ENCODE measurements around the gene ADGRA1. TPM values are rescaled to one million over a fixed set of nuclear protein-coding genes. Genes with fewer than 3 reads are reported as not detected.

ADGRA1 gene
- total and polyA plus RNA-seq, 2 donors (not counting 3 experiments of a cell fraction or from before 2014, with no cell fraction given): not detected

- no peak overlapping the region for H2AFZ ChIP-seq (ENCODE audit: low read depth, low read length)
- H3K79me2 ChIP-seq (ENCODE audit: control insufficient read depth, insufficient read depth, low read length): no peaks in the 10 kb centered on the region
- no peak overlapping the region for H3K9ac ChIP-seq (replicated peaks; ENCODE audit: extremely low read depth, insufficient read depth, low read length)
- dilution Hi-C loops (cut with MboI; ENCODE audit: extremely low pct_ligation_motif_present, low sequenced_read_pairs): no loop called here
- no peaks in the 10 kb centered on the region for H3K27me3 ChIP-seq (ENCODE audit: control insufficient read depth in 2 of 2, insufficient read depth in 2 of 2, low read length in 2 of 2)
- H3K4me1 ChIP-seq (ENCODE audit: control insufficient read depth, extremely low read depth, insufficient read depth, low read length): no peaks in the 10 kb centered on the region
- peaks cover 4% of the 10 kb centered on the region for H3K9me3 ChIP-seq (replicated peaks; ENCODE audit: control insufficient read depth, insufficient read depth, low read length)
- POLR2A ChIA-PET: no interaction called here
- H3K27ac ChIP-seq (ENCODE audit: insufficient read depth, low read depth, low read length): no peak overlapping the region
- H3K9me1 ChIP-seq (replicated peaks; ENCODE audit: control insufficient read depth, extremely low read depth, insufficient read depth, low read length): no peaks in the 10 kb centered on the region
- no peak overlapping the region for H3K4me3 ChIP-seq (replicated peaks in 1 of 3; ENCODE audit: insufficient read depth in 1 of 3, low read depth in 1 of 3, low read length in 3 of 3)
- no peaks in the 10 kb centered on the region for H4K20me1 ChIP-seq (replicated peaks; ENCODE audit: control insufficient read depth, extremely low read depth, insufficient read depth, low read length)
- CTCF ChIA-PET: no interaction called here
- H3K4me2 ChIP-seq (ENCODE audit: insufficient read depth, low read length): no peak overlapping the region
- FAIRE-seq (no peak), DNase-seq (ENCODE audit: low read depth, low spot score) (no peak)
- intact Hi-C loops (cut with micrococcal nuclease): no loop called here
- no TSS peak for BruUV-seq (replicated peaks)
- H3K36me3 ChIP-seq (ENCODE audit: control insufficient read depth in 2 of 2, extremely low read depth in 1 of 2, insufficient read depth in 2 of 2, low read length in 2 of 2): no peaks in the 10 kb centered on the region
- no peak for TF ChIP-seq EZH2 (IDR thresholded peaks at IDR 0.05; ENCODE audit: borderline replicate concordance, low read depth, low read length, severe bottlenecking)
- no peak for TF ChIP-seq POLR2AphosphoS5 (IDR thresholded peaks at IDR 0.05; ENCODE audit: insufficient read depth, low read depth, low read length)
- TF ChIP-seq GATA2 (IDR thresholded peaks at IDR 0.05; ENCODE audit: insufficient read depth, insufficient read length, low read depth, low read length): no peak
- TF ChIP-seq MAX (IDR thresholded peaks at IDR 0.05; ENCODE audit: insufficient read depth, insufficient read length): no peak
- no peak for TF ChIP-seq CTCF (IDR thresholded peaks at IDR 0.05; ENCODE audit: extremely low read depth in 1 of 2, insufficient read depth in 1 of 2, low read depth in 1 of 2, low read length in 2 of 2)
- TF ChIP-seq POLR2A (IDR thresholded peaks at IDR 0.05; ENCODE audit: low read depth, low read length): no peak
- TF ChIP-seq JUN (IDR thresholded peaks at IDR 0.05; ENCODE audit: borderline replicate concordance, insufficient read depth, insufficient read length, low read depth): no peak
- TF ChIP-seq FOS (IDR thresholded peaks at IDR 0.05; ENCODE audit: borderline replicate concordance, insufficient read depth, low read length): no peak
- TF ChIP-seq MYC (IDR thresholded peaks at IDR 0.05; ENCODE audit: low read depth, low read length): no peak
Measured at GRCh38 chr10:133177380-133178157, 89.8 kb downstream of the ADGRA1 start.
